RWPE2 (cell line): Measurements from ENCODE around the gene BACE2.

ENCODE experiments used
- ATAC-seq: fragments of 200-7000 bp; cut with Tn5 transposase; 3 replicates; pipeline ENCODE4 v1.9.1; 2021; ENCODE audit warnings: low read depth
- DNase-seq: peaks from one replicate; pipeline ENCODE4 v3.0.0-alpha.2; 2020; ENCODE audit warnings: low spot score
- H3K27ac ChIP-seq: fragments of 450-650 bp; 2 replicates; pipeline ENCODE4 v1.5.1; 2017; ENCODE audit warnings: mild to moderate bottlenecking; ENCODE audit not compliant: poor library complexity, severe bottlenecking
- H3K27me3 ChIP-seq: fragments of 250-450 bp; sonication (Bioruptor Pico); 2 replicates; pipeline ENCODE4 v1.5.1; 2021; ENCODE audit warnings: mild to moderate bottlenecking, moderate library complexity; ENCODE audit not compliant: insufficient read depth, poor library complexity, severe bottlenecking
- H3K36me3 ChIP-seq: fragments of 250-450 bp; sonication (Bioruptor Pico); 2 replicates; pipeline ENCODE4 v1.5.1; 2020; ENCODE audit warnings: low read depth, mild to moderate bottlenecking, moderate library complexity
- H3K4me1 ChIP-seq: fragments of 250-450 bp; sonication (Bioruptor Pico); 2 replicates; pipeline ENCODE4 v1.5.1; 2021; ENCODE audit warnings: mild to moderate bottlenecking, moderate library complexity; ENCODE audit not compliant: insufficient read depth, poor library complexity, severe bottlenecking
- H3K4me3 ChIP-seq: fragments of 250-450 bp; sonication (Bioruptor Pico); 2 replicates; pipeline ENCODE4 v1.5.1; 2021; ENCODE audit warnings: mild to moderate bottlenecking, moderate library complexity; ENCODE audit not compliant: severe bottlenecking
- H3K9me3 ChIP-seq: fragments of 250-450 bp; sonication (Bioruptor Pico); 2 replicates; pipeline ENCODE4 v1.5.1; 2021; ENCODE audit warnings: mild to moderate bottlenecking, moderate library complexity; ENCODE audit not compliant: severe bottlenecking
- CTCF ChIP-seq: fragments of 450-650 bp; IDR thresholded peaks from one replicate; pipeline ENCODE4 v1.5.1; 2017; ENCODE audit warnings: mild to moderate bottlenecking, moderate library complexity; ENCODE audit not compliant: poor library complexity, severe bottlenecking

The BACE2 gene

GRCh38 chr21:41139951-41140350, 28.0 kb upstream of the BACE2 start:
- ATAC-seq: no peak
- DNase-seq: no peak
- Histone ChIP-seq H3K27me3 (no peaks in the 10 kb centered on the region), H3K36me3 (no peaks in the 10 kb centered on the region), H3K4me1 (peaks cover 4% of the 10 kb centered on the region), H3K9me3 (no peaks in the 10 kb centered on the region), H3K4me3 (no peak overlapping the region), H3K27ac (no peak overlapping the region)
- TF ChIP-seq CTCF: no peak

DNA sequence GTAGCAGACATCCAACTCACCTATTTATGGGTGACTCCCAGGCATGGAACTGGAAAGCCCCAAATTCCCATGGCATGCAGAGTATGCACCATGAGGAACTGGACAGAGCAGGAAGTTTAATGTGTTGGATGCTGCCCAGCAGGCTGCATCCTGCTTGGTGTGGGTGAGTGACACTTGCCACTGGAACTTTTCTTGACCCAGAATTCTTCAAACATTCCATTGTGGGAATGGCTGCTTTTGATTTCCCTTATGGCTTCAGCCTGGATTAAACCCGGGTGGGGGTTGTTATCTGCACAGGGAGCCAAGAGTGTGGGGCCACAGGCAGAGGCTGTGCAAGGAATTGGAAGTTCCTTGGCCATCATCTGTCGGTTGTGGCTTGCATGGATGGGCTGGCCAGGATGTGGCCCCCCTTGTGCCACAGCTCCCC, 26.9 kb upstream of the BACE2 start:
- Histone ChIP-seq H3K4me1 (peaks cover 4% of the 10 kb centered on the region), H3K27ac (no peak overlapping the region), H3K4me3 (no peak overlapping the region), H3K27me3 (no peaks in the 10 kb centered on the region), H3K36me3 (no peaks in the 10 kb centered on the region), H3K9me3 (no peaks in the 10 kb centered on the region)
- no peak for DNase-seq
- ATAC-seq: no peak
- TF ChIP-seq CTCF: no peak

- no peak for TF ChIP-seq CTCF
- ATAC-seq: peak; percentile 91
- Histone ChIP-seq H3K9me3 (no peaks in the 10 kb centered on the region), H3K27me3 (peaks cover 5% of the 10 kb centered on the region), H3K4me3 (no peak overlapping the region), H3K36me3 (no peaks in the 10 kb centered on the region), H3K27ac (no peak overlapping the region), H3K4me1 (peaks cover 4% of the 10 kb centered on the region)
- no peak for DNase-seq
Observed at GRCh38 chr21:41142051-41142795, 25.7 kb upstream of the BACE2 start.

DNA sequence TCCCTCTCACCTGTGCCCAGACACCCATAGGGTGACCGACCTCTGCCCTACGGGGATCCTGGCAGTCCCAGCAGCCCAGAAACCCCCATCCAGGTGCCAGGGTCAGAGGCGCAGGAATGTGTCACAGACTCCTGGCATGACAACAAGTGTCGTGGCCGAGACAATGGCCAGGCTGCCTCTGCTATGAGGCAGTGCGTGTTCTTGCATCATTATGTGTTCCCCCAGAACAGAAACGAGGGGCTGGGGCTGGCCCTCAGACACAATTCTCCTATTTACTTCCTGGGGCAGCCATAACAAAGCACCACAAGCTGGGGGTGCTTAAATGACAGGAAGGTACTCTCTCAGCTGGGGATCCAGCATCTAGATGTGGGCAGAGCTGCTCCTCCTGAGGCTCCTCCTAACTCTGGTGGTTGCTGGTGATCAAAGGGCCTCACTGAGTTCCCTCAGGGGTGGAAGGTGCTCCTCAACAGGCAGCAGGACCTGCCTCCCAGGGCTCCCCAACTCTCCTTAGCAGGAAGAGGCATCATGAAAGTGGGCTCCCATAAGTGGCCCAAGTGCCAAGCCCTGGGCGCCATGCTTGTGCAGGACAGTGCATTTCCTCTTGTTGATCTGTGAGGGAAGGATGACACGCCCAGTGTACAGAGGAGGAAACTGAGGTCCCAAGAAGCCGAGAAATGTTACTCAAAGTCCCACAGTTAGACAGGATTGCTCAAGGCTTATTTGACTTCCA, 24.2 kb upstream of the BACE2 start:
- ATAC-seq: no peak
- no peak for DNase-seq
- H3K27ac ChIP-seq: no peak overlapping the region
- no peak for TF ChIP-seq CTCF
- H3K4me3 ChIP-seq: no peak overlapping the region
- H3K4me1 ChIP-seq: peaks cover 4% of the 10 kb centered on the region
- H3K27me3 ChIP-seq: peaks cover 5% of the 10 kb centered on the region
- H3K9me3 ChIP-seq: no peaks in the 10 kb centered on the region
- no peaks in the 10 kb centered on the region for H3K36me3 ChIP-seq
